GM12878 (cell line): ENCODE results near the gene CHDH. TPM values are rescaled to one million over a fixed set of nuclear protein-coding genes. Genes with fewer than 3 reads are reported as not detected.

Experiments used
- ATAC-seq: fragments of 200-7000 bp; cut with Tn5 transposase; 3 replicates; pipeline ENCODE4 v1.9.1; 2020; ENCODE audit warnings: mild to moderate bottlenecking, moderate library complexity
- BruUV-seq: library from RNA; stranded (reverse); fragments of 400-500 nt; replicated peaks from 2 replicates; lab custom pipeline; 2021; lab: Mats Ljungman, UMichigan
- CTCF ChIA-PET: fragments of 300-600 bp; sonication (Branson Sonifier 250); formaldehyde crosslinking; extraction: SDS; loops from one replicate; lab custom pipeline; 2021; ENCODE audit warnings: inconsistent platforms; lab: Yijun Ruan, JAX
- POLR2A ChIA-PET: fragments of 350-600 bp; formaldehyde crosslinking; extraction: SDS; loops from one replicate; lab custom pipeline; 2021; ENCODE audit warnings: inconsistent platforms; lab: Charles Lee
- RAD21 ChIA-PET: fragments of 300-600 bp; sonication (Branson Sonifier 250); formaldehyde crosslinking; loops from one replicate; lab custom pipeline; 2023; ENCODE audit warnings: antibody characterized with exemption; ENCODE audit not compliant: unreplicated experiment; lab: Charles Lee
- SMC1A ChIA-PET: fragments of 300-600 bp; sonication (Branson Sonifier 250); formaldehyde crosslinking; loops from one replicate; lab custom pipeline; 2023; ENCODE audit not compliant: unreplicated experiment, uncharacterized antibody; lab: Charles Lee
- DNase-seq: peaks from one replicate; pipeline ENCODE4 v3.0.0-alpha.2; 2011; ENCODE audit warnings: low read depth, low spot score
- FAIRE-seq: peaks from 3 replicates; lab custom pipeline; 2011; peaks lifted over from hg19 to GRCh38; lab: Jason Lieb, UNC
- H2AFZ ChIP-seq: 2 replicates; pipeline ENCODE4 v1.6.0; 2011; ENCODE audit warnings: low read depth, low read length, control low read depth; ENCODE audit not compliant: control insufficient read depth
- H3K27ac ChIP-seq: 2 replicates; pipeline ENCODE4 v1.5.1; 2011; ENCODE audit warnings: control low read depth; ENCODE audit not compliant: control insufficient read depth, insufficient read depth
- H3K27me3 ChIP-seq, 2 experiments: replicated peaks in 1 of 2; 2 replicates each; pipeline versions ENCODE4 v1.6.0 to v1.6.1; 2011; ENCODE audit warnings: low read length in 1 of 2; ENCODE audit not compliant: control insufficient read depth in 2 of 2, insufficient read depth in 2 of 2
- H3K36me3 ChIP-seq, 2 experiments: 2 replicates each; pipeline ENCODE4 v1.5.1; 2011; ENCODE audit warnings: low read length in 1 of 2; ENCODE audit not compliant: control insufficient read depth in 2 of 2, insufficient read depth in 2 of 2
- H3K4me1 ChIP-seq: 2 replicates; pipeline ENCODE4 v1.6.1; 2011; ENCODE audit warnings: mild to moderate bottlenecking, low read length, moderate library complexity, mixed read lengths; ENCODE audit not compliant: control insufficient read depth, insufficient read depth
- H3K4me2 ChIP-seq: 2 replicates; pipeline ENCODE4 v1.6.0; 2011; ENCODE audit warnings: control low read depth; ENCODE audit not compliant: control insufficient read depth, insufficient read depth
- H3K4me3 ChIP-seq: fragments of 200-600 bp; sonication (generic); 2 replicates; pipeline ENCODE4 v1.5.1; 2016
- H3K79me2 ChIP-seq: 2 replicates; pipeline ENCODE4 v1.6.0; 2011; ENCODE audit warnings: low read length; ENCODE audit not compliant: control insufficient read depth, insufficient read depth
- H3K9ac ChIP-seq: 2 replicates; pipeline ENCODE4 v1.8.0; 2011; ENCODE audit warnings: low read length, control low read depth, mixed read lengths; ENCODE audit not compliant: control insufficient read depth, insufficient read depth
- H3K9me3 ChIP-seq: replicated peaks from 3 replicates; pipeline ENCODE4 v1.5.1; 2011; ENCODE audit warnings: mild to moderate bottlenecking, low read length; ENCODE audit not compliant: control insufficient read depth, insufficient read depth
- H4K20me1 ChIP-seq: 2 replicates; pipeline ENCODE4 v1.6.0; 2011; ENCODE audit not compliant: control insufficient read depth, insufficient read depth
- ATF7 ChIP-seq: fragments of 450-650 bp; IDR thresholded peaks from 2 replicates; pipeline ENCODE4 v1.6.1; 2016; ENCODE audit warnings: low read depth, mild to moderate bottlenecking
- HDAC6 ChIP-seq: fragments of 200-600 bp; sonication (generic); IDR thresholded peaks from one replicate; pipeline ENCODE4 v1.8.0; 2017; ENCODE audit warnings: antibody characterized with exemption; ENCODE audit not compliant: unreplicated experiment
- NRF1 ChIP-seq: conservative IDR thresholded peaks from 2 replicates; pipeline ENCODE4 v1.6.1; 2011; ENCODE audit warnings: mild to moderate bottlenecking, low read depth, low read length, improper control_type of control experiment
- PML ChIP-seq: IDR thresholded peaks from 2 replicates; pipeline ENCODE4 v1.6.1; 2012; ENCODE audit warnings: low read length, inconsistent platforms
- POLR2AphosphoS5 ChIP-seq: IDR thresholded peaks from 2 replicates; pipeline ENCODE4 v1.6.1; 2011; ENCODE audit warnings: mild to moderate bottlenecking, low read length, inconsistent platforms
- POU2F2 ChIP-seq: IDR thresholded peaks from 3 replicates; pipeline ENCODE4 v1.6.1; 2011; ENCODE audit warnings: low read depth, mild to moderate bottlenecking, low read length, borderline replicate concordance
- RAD21 ChIP-seq: IDR thresholded peaks from 2 replicates; pipeline ENCODE4 v1.6.1; 2011; ENCODE audit warnings: mild to moderate bottlenecking, low read depth, low read length, moderate library complexity; ENCODE audit not compliant: insufficient read depth
- RELB ChIP-seq: fragments of 450-650 bp; IDR thresholded peaks from 2 replicates; pipeline ENCODE4 v1.6.1; 2017; ENCODE audit warnings: low read depth, mild to moderate bottlenecking, moderate library complexity
- SMAD5 ChIP-seq: IDR thresholded peaks from 2 replicates; pipeline ENCODE4 v1.6.1; 2016; ENCODE audit warnings: antibody characterized with exemption, low read depth
- TAF1 ChIP-seq: IDR thresholded peaks from 2 replicates; pipeline ENCODE4 v1.6.1; 2011; ENCODE audit warnings: mild to moderate bottlenecking, low read depth, low read length, borderline replicate concordance
- WGBS: methylation state at CpG from one replicate; pipeline ENCODE4 v1.1.6; 2016; ENCODE audit warnings: low lambda C conversion rate; ENCODE audit not compliant: insufficient replicate concordance, insufficient coverage; ENCODE audit errors: missing lambda C conversion rate; 5-methylcytosine and 5-hydroxymethylcytosine counted together
- in situ Hi-C: fragments of 300-500 bp; cut with MboI; formaldehyde crosslinking; loops from 9 replicates; pipeline ENCODE4 v1.14.3; 2018; ENCODE audit warnings: mixed read lengths
- intact Hi-C: fragments of 100-400 bp; cut with micrococcal nuclease; formaldehyde crosslinking; loops from one replicate; pipeline ENCODE4 v1.14.2; 2022; ENCODE audit not compliant: unreplicated experiment
- polyA plus RNA-seq, 11 experiments: library from polyadenylated mRNA; depleted of rRNA in 4 of 11; unstranded in 6 of 11; stranded (reverse) in 5 of 11; fragments of >200 nt; fragmentation: Nextera tagmentation in 4 of 11; fragmentation: Illumina TruSeq in 1 of 11; extraction: Ambion mirVana in 4 of 11; extraction: Trizol in 1 of 11; gene quantifications; 1 replicate in 1 of 11; 2 replicates in 10 of 11; pipeline versions ENCODE4 v1.2.1 to v1.2.3, GENCODE V29; 2011 to 2016; ENCODE audit warnings: inconsistent platforms in 2 of 11, missing spikeins in 2 of 11, low read depth in 1 of 11
- total RNA-seq, 4 experiments: library from RNA; depleted of rRNA in 3 of 4; stranded (reverse); fragments of >200 nt in 3 of 4; fragmentation: Illumina TruSeq in 1 of 4; extraction: Trizol in 1 of 4; gene quantifications; 2 replicates each; pipeline versions ENCODE4 v1.2.1 to v1.2.3, GENCODE V29; 2013 to 2021
- TF ChIP-seq, protein P1 (sequence below): fragments of 450-650 bp; conservative IDR thresholded peaks from 2 replicates; pipeline ENCODE4 v1.6.1; 2017; ENCODE audit warnings: mild to moderate bottlenecking, moderate library complexity
- TF ChIP-seq, protein P2 (sequence below): fragments of 450-650 bp; IDR thresholded peaks from 2 replicates; pipeline ENCODE4 v1.6.1; 2018; ENCODE audit warnings: borderline replicate concordance, mild to moderate bottlenecking; ENCODE audit not compliant: partially characterized antibody

CHDH gene
- total and polyA plus RNA-seq, 10 of the 15 experiments (the other 5 are each of a cell fraction or from before 2014, with no cell fraction given), result 0.95 to 8.3 (median 2.9) TPM

DNA sequence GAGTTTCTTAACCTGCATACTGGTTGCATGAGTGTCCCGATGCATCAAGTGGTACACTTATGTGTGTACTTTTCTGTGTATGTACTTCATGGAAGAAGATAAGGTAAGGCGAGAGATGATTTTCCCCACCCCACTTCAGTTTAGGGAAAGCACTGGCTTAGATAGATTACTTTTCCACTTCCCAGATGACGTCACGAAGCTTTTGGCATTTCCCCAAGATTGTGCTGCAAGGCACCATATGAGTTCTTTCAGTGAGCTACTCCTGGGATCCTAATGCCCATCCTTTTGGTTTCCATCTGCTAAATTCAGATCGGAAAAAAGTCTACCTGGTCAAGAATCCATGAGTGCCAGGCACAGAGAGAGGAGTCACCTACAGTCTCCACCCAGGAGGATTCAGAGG, 4.7 kb upstream of the CHDH start:
- TF ChIP-seq POU2F2 (no peak), PML (no peak), ATF7 (no peak), RELB (no peak), NRF1 (no peak), RAD21 (no peak), SMAD5 (no peak), POLR2AphosphoS5 (no peak), HDAC6 (no peak), TAF1 (no peak)
- TF ChIP-seq, protein P1, sequence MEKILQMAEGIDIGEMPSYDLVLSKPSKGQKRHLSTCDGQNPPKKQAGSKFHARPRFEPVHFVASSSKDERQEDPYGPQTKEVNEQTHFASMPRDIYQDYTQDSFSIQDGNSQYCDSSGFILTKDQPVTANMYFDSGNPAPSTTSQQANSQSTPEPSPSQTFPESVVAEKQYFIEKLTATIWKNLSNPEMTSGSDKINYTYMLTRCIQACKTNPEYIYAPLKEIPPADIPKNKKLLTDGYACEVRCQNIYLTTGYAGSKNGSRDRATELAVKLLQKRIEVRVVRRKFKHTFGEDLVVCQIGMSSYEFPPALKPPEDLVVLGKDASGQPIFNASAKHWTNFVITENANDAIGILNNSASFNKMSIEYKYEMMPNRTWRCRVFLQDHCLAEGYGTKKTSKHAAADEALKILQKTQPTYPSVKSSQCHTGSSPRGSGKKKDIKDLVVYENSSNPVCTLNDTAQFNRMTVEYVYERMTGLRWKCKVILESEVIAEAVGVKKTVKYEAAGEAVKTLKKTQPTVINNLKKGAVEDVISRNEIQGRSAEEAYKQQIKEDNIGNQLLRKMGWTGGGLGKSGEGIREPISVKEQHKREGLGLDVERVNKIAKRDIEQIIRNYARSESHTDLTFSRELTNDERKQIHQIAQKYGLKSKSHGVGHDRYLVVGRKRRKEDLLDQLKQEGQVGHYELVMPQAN, result no peak
- TF ChIP-seq, protein P2, sequence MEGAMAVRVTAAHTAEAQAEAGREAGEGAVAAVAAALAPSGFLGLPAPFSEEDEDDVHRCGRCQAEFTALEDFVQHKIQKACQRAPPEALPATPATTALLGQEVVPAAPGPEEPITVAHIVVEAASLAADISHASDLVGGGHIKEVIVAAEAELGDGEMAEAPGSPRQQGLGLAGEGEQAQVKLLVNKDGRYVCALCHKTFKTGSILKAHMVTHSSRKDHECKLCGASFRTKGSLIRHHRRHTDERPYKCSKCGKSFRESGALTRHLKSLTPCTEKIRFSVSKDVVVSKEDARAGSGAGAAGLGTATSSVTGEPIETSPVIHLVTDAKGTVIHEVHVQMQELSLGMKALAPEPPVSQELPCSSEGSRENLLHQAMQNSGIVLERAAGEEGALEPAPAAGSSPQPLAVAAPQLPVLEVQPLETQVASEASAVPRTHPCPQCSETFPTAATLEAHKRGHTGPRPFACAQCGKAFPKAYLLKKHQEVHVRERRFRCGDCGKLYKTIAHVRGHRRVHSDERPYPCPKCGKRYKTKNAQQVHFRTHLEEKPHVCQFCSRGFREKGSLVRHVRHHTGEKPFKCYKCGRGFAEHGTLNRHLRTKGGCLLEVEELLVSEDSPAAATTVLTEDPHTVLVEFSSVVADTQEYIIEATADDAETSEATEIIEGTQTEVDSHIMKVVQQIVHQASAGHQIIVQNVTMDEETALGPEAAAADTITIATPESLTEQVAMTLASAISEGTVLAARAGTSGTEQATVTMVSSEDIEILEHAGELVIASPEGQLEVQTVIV, result no peak
- intact Hi-C loops, result no loop called here
- DNase-seq, result no peak
- Histone ChIP-seq H3K79me2 (no peaks in the 10 kb centered on the region; the same call in none of the 2 replicates), H3K4me3 (no peak overlapping the region), H3K4me1 (peaks cover 5% of the 10 kb centered on the region), H3K9ac (no peak overlapping the region), H2AFZ (no peak overlapping the region), H3K27ac (no peak overlapping the region), H3K9me3 (no peaks in the 10 kb centered on the region), H3K4me2 (no peak overlapping the region), H3K36me3 (no peaks in the 10 kb centered on the region), H4K20me1 (no peaks in the 10 kb centered on the region), H3K27me3 (no peaks in the 10 kb centered on the region)
- FAIRE-seq, result no peak
- ATAC-seq, result no peak
- WGBS, result 74% methylated on average over 5 of the region's 5 CpGs
- in situ Hi-C loops, result no loop called here
- SMC1A ChIA-PET, result interaction anchor here (1.4 to 1.7 kb wide), 4 partner anchors 30 to 117 kb away, joined by 3 to 6 read pairs (median 4); no protein-coding TSS in a partner anchor
- RAD21 ChIA-PET, result no interaction called here
- POLR2A ChIA-PET, result no interaction called here
- BruUV-seq, result no TSS peak
- CTCF ChIA-PET, result interaction anchor here (1.4 to 1.7 kb wide), 2 partner anchors 12 to 30 kb away, joined by 3 to 5 read pairs; no protein-coding TSS in a partner anchor
